Breast epithelium (tissue), 4 donors: ENCODE data around the gene KRT37. TPM values are rescaled to one million over a fixed set of nuclear protein-coding genes. Genes with fewer than 3 reads are reported as not detected.
"Not testable (repeated sequence)": the region's sequence is repeated elsewhere in the genome, so short reads cannot be mapped to it uniquely, and the experiment has no call there.

Experiments
- DNase-seq, 2 donors: peaks; one replicate each; pipeline ENCODE4 v3.0.0-alpha.2; 2019; ENCODE audit warnings: low spot score in 2 of 2
- H3K27ac ChIP-seq, 2 donors: fragments of 200-600 bp; sonication (generic) in 1 of 2; one replicate each; pipeline ENCODE4 v1.5.1; 2016 to 2019; ENCODE audit warnings: mild to moderate bottlenecking in 1 of 2
- H3K27me3 ChIP-seq, 2 donors: fragments of 200-600 bp; sonication (generic) in 1 of 2; one replicate each; pipeline versions ENCODE4 v1.5.1 to v1.6.0; 2017 to 2019; ENCODE audit warnings: control low read depth in 1 of 2, mild to moderate bottlenecking in 1 of 2
- H3K36me3 ChIP-seq: fragments of 200-600 bp; one replicate; pipeline ENCODE4 v1.5.1; 2019
- H3K4me1 ChIP-seq, 2 donors: fragments of 200-600 bp; sonication (generic); one replicate each; pipeline ENCODE4 v1.5.1; 2016 to 2019; ENCODE audit warnings: control low read depth in 1 of 2
- H3K4me3 ChIP-seq, 3 donors: fragments of 200-600 bp; sonication (generic); 1 replicate in 2 of 3; 2 replicates in 1 of 3; pipeline ENCODE4 v1.5.1; 2016 to 2019; ENCODE audit warnings: mild to moderate bottlenecking in 3 of 3, moderate library complexity in 2 of 3
- H3K9me3 ChIP-seq, 2 donors: fragments of 200-600 bp; sonication (generic) in 1 of 2; one replicate each; pipeline ENCODE4 v1.5.1; 2016 to 2019; ENCODE audit warnings: control low read depth in 1 of 2
- CTCF ChIP-seq, 3 donors: fragments of 450-650 bp; IDR thresholded peaks; one replicate each; pipeline ENCODE4 v1.5.1; 2016 to 2017; ENCODE audit warnings: antibody characterized with exemption in 3 of 3, mild to moderate bottlenecking in 3 of 3, moderate library complexity in 3 of 3
- POLR2A ChIP-seq: fragments of 450-650 bp; IDR thresholded peaks from one replicate; pipeline ENCODE4 v1.6.1; 2016; ENCODE audit warnings: antibody characterized with exemption, mild to moderate bottlenecking, moderate library complexity
- POLR2AphosphoS5 ChIP-seq, 3 donors: sonication (generic); formaldehyde crosslinking; IDR thresholded peaks; one replicate each; pipeline ENCODE4 v1.6.1; 2017; ENCODE audit warnings: antibody characterized with exemption in 3 of 3
- intact Hi-C: fragments of 100-400 bp; cut with DNase I; formaldehyde crosslinking; loops from one replicate; pipeline ENCODE4 v1.15.1; 2023; ENCODE audit warnings: low total_unique reads
- total RNA-seq, 3 donors: library from RNA; depleted of rRNA; stranded (reverse); fragments of >200 nt; gene quantifications; one replicate each; pipeline ENCODE4 v1.1.0, GENCODE V29; 2016

Gene KRT37
- total RNA-seq, 3 donors from 2014 or later: not detected

- intact Hi-C loops: no loop called here
- DNase-seq: no peak
- H3K4me1 ChIP-seq: peaks cover 0 to 14% of the 10 kb centered on the region in 2 donors
- H3K9me3 ChIP-seq: no peaks in the 10 kb centered on the region
- H3K4me3 ChIP-seq: no peak overlapping the region
- H3K27me3 ChIP-seq: no peaks in the 10 kb centered on the region
- H3K27ac ChIP-seq: peak overlapping the region; percentile 88 to 91
- H3K36me3 ChIP-seq: no peaks in the 10 kb centered on the region
- TF ChIP-seq POLR2A: no peak
These were observed 20.9 kb downstream of the KRT37 start for GRCh38 chr17:41403404-41404023.

- peak overlapping the region; percentile 88 to 91 for H3K27ac ChIP-seq
- no peak overlapping the region for H3K4me3 ChIP-seq
- TF ChIP-seq POLR2AphosphoS5 (IDR thresholded peaks at IDR 0.05) (no peak), CTCF (IDR thresholded peaks at IDR 0.05) (no peak), POLR2A (no peak)
- H3K36me3 ChIP-seq: no peaks in the 10 kb centered on the region
- intact Hi-C loops: loop anchor here (1.0 kb wide), 1 partner anchor 25 kb away; no protein-coding TSS in a partner anchor
- peak in 1 of 2 donors; percentile 62 for DNase-seq
- no peaks in the 10 kb centered on the region for H3K27me3 ChIP-seq
- H3K9me3 ChIP-seq: no peaks in the 10 kb centered on the region
- peaks cover 0 to 14% of the 10 kb centered on the region in 2 donors for H3K4me1 ChIP-seq
These were observed 22.2 kb downstream of the KRT37 start for GRCh38 chr17:41402161-41402560.

GRCh38 chr17:41396996-41397660 lies 27.3 kb downstream of the KRT37 start, which contains the start of gene KRT31:
KRT31 (minus strand) TSS chr17:41397608; CDS start chr17:41397539, 69 bp downstream.
- Histone ChIP-seq H3K36me3 (no peaks in the 10 kb centered on the region), H3K4me3 (no peak within 1 kb of the TSS), H3K27ac (no peak within 1 kb of the TSS), H3K9me3 (no peaks in the 10 kb centered on the region), H3K4me1 (peaks cover 0 to 4% of the 10 kb centered on the region in 2 donors), H3K27me3 (no peaks in the 10 kb centered on the region)
- TF ChIP-seq CTCF (IDR thresholded peaks at IDR 0.05): no peak
- no peak for TF ChIP-seq POLR2AphosphoS5 (IDR thresholded peaks at IDR 0.05)
- TF ChIP-seq POLR2A: no peak
- no peak for DNase-seq
- intact Hi-C loops: no loop called here

- intact Hi-C loops: no loop called here
- TF ChIP-seq POLR2AphosphoS5 (IDR thresholded peaks at IDR 0.05): no peak
- no peak for TF ChIP-seq CTCF (IDR thresholded peaks at IDR 0.05)
- no peak for TF ChIP-seq POLR2A
- Histone ChIP-seq H3K4me1 (no peaks in the 10 kb centered on the region), H3K27me3 (no peaks in the 10 kb centered on the region), H3K36me3 (no peaks in the 10 kb centered on the region), H3K4me3 (no peak overlapping the region), H3K27ac (no peak overlapping the region), H3K9me3 (no peaks in the 10 kb centered on the region)
- DNase-seq: no peak
These were observed 28.0 kb downstream of the KRT37 start for GRCh38 chr17:41396340-41396739.

- Histone ChIP-seq H3K27me3 (no peaks in the 10 kb centered on the region), H3K4me3 (no peak overlapping the region), H3K4me1 (no peaks in the 10 kb centered on the region), H3K9me3 (no peaks in the 10 kb centered on the region), H3K36me3 (no peaks in the 10 kb centered on the region), H3K27ac (no peak overlapping the region)
- DNase-seq: no peak
- intact Hi-C loops: no loop called here
- TF ChIP-seq POLR2AphosphoS5 (IDR thresholded peaks at IDR 0.05) (no peak), POLR2A (no peak), CTCF (IDR thresholded peaks at IDR 0.05) (no peak)
These were observed 28.8 kb downstream of the KRT37 start for GRCh38 chr17:41395611-41396010.

- H3K9me3 ChIP-seq, H3K36me3 ChIP-seq, H3K27me3 ChIP-seq, H3K4me3 ChIP-seq, DNase-seq, intact Hi-C loops, H3K4me1 ChIP-seq, H3K27ac ChIP-seq: not testable (repeated sequence)
These were observed 29.3 kb downstream of the KRT37 start for GRCh38 chr17:41395044-41395443.
